ENCODE measurements around the gene ASXL1.

GRCh38 chr20:32352121-32352720 lies 5.9 kb upstream of the ASXL1 start:
- no peak for TF ChIP-seq GATA2 (IDR thresholded peaks at IDR 0.05; ENCODE audit: low read depth, low read length)
- no peak for TF ChIP-seq GATA3 (IDR thresholded peaks at IDR 0.05; ENCODE audit: low read depth, low read length)

All from SH-SY5Y (cell line).